ENCODE data around the gene MRPL52. TPM values are rescaled to one million over a fixed set of nuclear protein-coding genes. Genes with fewer than 3 reads are reported as not detected.

Gene MRPL52
- total RNA-seq, 1 experiment from 2014 or later: 180 TPM

DNA sequence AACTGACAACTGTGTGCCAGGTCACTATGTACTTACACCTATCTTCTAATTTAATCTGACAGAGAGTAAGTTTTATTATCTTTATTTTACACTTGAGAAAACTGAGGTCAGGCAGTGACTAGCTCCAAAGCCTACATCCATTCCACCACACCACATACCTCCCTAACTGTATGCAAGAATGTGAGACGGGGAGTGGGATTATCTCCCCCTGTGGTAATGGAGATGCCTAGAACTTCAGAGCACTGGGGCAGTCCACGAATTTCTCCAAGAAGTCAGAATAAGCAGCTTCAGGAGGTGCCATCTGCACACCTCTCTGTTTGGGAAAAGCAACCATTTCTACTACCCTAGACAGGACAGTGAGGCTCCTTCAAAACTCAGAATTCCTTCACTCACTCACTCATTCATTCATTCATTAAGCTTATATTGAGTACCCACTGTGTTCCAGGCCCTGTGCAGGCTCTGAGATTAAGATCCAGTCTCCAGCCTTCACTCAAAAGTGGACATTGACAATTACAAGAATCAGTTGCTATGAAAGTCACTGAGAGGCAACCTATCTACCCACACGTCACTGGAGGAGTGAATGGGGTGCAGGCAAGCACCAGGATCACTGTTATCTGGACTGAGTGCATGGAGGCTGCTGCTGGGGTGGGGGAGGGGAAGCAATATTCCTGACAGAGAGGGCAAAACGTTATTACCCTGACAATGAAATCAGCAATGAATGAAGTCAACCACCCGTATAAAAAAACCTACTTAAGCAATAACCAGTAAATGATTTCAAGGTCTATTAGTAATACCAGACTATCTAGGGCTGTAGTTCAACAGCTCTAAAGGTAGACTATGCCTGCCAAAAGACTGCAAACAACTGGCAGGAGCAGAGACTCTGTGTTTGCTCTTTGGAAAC, 32.4 kb upstream of the MRPL52 start:
- Histone ChIP-seq H4K20me1 (ENCODE audit: low read length) (no peaks in the 10 kb centered on the region), H3K4me3 (ENCODE audit: low read length) (no peak overlapping the region), H3F3A (ENCODE audit: low read length, unreplicated experiment) (no peaks in the 10 kb centered on the region), H3K9me3 (ENCODE audit: low read length) (no peaks in the 10 kb centered on the region), H3K4me2 (ENCODE audit: low read length) (no peak overlapping the region), H3K79me2 (ENCODE audit: low read length) (no peaks in the 10 kb centered on the region), H3K27ac (ENCODE audit: low read length) (no peak overlapping the region), H3K9ac (ENCODE audit: low read length) (no peak overlapping the region), H3K36me3 (ENCODE audit: low read depth, low read length) (no peaks in the 10 kb centered on the region), H2AFZ (ENCODE audit: low read length) (no peak overlapping the region), H3K4me1 (ENCODE audit: insufficient read depth, low read length) (no peaks in the 10 kb centered on the region), H3K27me3 (ENCODE audit: low read length) (no peaks in the 10 kb centered on the region), H3K9me2 (replicated peaks; ENCODE audit: low read length) (no peaks in the 10 kb centered on the region)
- no TSS peak for BruUV-seq (replicated peaks)
- DNase-seq (no peak), ATAC-seq (no peak)
- ChIA-PET CTCF (no interaction called here), POLR2A (ENCODE audit: unreplicated experiment) (no interaction called here)
- intact Hi-C loops (cut with micrococcal nuclease): no loop called here
- TF ChIP-seq EZH2phosphoT487 (IDR thresholded peaks at IDR 0.05; ENCODE audit: borderline replicate concordance, low read length) (no peak), EZH2 (IDR thresholded peaks at IDR 0.05; ENCODE audit: low read length, unreplicated experiment) (no peak), CTCF (conservative IDR thresholded peaks at IDR 0.05; ENCODE audit: low read depth, low read length) (no peak)

DNA sequence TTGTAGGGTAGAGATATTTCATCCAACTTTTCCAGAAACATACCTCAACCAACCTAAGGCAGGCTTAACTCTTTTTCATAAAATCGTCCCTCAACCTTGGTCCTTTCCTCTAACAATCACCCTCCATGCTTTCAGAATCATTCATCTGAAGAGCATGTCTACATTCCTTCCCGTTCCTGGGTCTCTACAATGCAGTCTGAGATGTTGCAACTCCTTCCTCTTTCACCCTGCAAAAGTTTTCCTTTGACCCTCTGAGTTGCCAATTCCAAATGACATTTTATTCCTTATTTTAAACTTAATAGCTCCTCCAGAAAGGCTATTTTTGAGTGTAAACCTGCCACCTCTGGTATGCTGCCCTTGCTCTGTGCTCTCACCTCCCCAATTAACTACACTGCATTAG, 31.2 kb upstream of the MRPL52 start:
- ATAC-seq: no peak
- H2AFZ ChIP-seq (ENCODE audit: low read length): no peak overlapping the region
- no peaks in the 10 kb centered on the region for H3K9me3 ChIP-seq (ENCODE audit: low read length)
- H3K27me3 ChIP-seq (ENCODE audit: low read length): no peaks in the 10 kb centered on the region
- no peaks in the 10 kb centered on the region for H3K36me3 ChIP-seq (ENCODE audit: low read depth, low read length)
- no peaks in the 10 kb centered on the region for H3F3A ChIP-seq (ENCODE audit: low read length, unreplicated experiment)
- no peak overlapping the region for H3K4me2 ChIP-seq (ENCODE audit: low read length)
- no peak for DNase-seq
- no peaks in the 10 kb centered on the region for H3K79me2 ChIP-seq (ENCODE audit: low read length)
- intact Hi-C loops (cut with micrococcal nuclease): no loop called here
- no TSS peak for BruUV-seq (replicated peaks)
- TF ChIP-seq EZH2phosphoT487 (IDR thresholded peaks at IDR 0.05; ENCODE audit: borderline replicate concordance, low read length): no peak
- TF ChIP-seq EZH2 (IDR thresholded peaks at IDR 0.05; ENCODE audit: low read length, unreplicated experiment): no peak
- no peak for TF ChIP-seq CTCF (conservative IDR thresholded peaks at IDR 0.05; ENCODE audit: low read depth, low read length)
- CTCF ChIA-PET: no interaction called here
- POLR2A ChIA-PET (ENCODE audit: unreplicated experiment): no interaction called here
- no peak overlapping the region for H3K9ac ChIP-seq (ENCODE audit: low read length)
- no peak overlapping the region for H3K4me3 ChIP-seq (ENCODE audit: low read length)
- no peaks in the 10 kb centered on the region for H4K20me1 ChIP-seq (ENCODE audit: low read length)
- no peak overlapping the region for H3K27ac ChIP-seq (ENCODE audit: low read length)
- no peaks in the 10 kb centered on the region for H3K9me2 ChIP-seq (replicated peaks; ENCODE audit: low read length)
- no peaks in the 10 kb centered on the region for H3K4me1 ChIP-seq (ENCODE audit: insufficient read depth, low read length)

GRCh38 chr14:22800346-22800745, 29.3 kb upstream of the MRPL52 start:
- ChIA-PET CTCF (no interaction called here), POLR2A (ENCODE audit: unreplicated experiment) (no interaction called here)
- no peaks in the 10 kb centered on the region for H3K79me2 ChIP-seq (ENCODE audit: low read length)
- ATAC-seq (no peak), DNase-seq (no peak)
- H3K9me3 ChIP-seq (ENCODE audit: low read length): no peaks in the 10 kb centered on the region
- H3K9ac ChIP-seq (ENCODE audit: low read length): no peak overlapping the region
- H3K27me3 ChIP-seq (ENCODE audit: low read length): no peaks in the 10 kb centered on the region
- no peak for TF ChIP-seq CTCF (conservative IDR thresholded peaks at IDR 0.05; ENCODE audit: low read depth, low read length)
- TF ChIP-seq EZH2 (IDR thresholded peaks at IDR 0.05; ENCODE audit: low read length, unreplicated experiment): no peak
- no peak for TF ChIP-seq EZH2phosphoT487 (IDR thresholded peaks at IDR 0.05; ENCODE audit: borderline replicate concordance, low read length)
- no TSS peak for BruUV-seq (replicated peaks)
- no peaks in the 10 kb centered on the region for H3K9me2 ChIP-seq (replicated peaks; ENCODE audit: low read length)
- no peak overlapping the region for H3K4me3 ChIP-seq (ENCODE audit: low read length)
- H3K27ac ChIP-seq (ENCODE audit: low read length): no peak overlapping the region
- no peaks in the 10 kb centered on the region for H3K36me3 ChIP-seq (ENCODE audit: low read depth, low read length)
- H3K4me2 ChIP-seq (ENCODE audit: low read length): no peak overlapping the region
- no peaks in the 10 kb centered on the region for H3K4me1 ChIP-seq (ENCODE audit: insufficient read depth, low read length)
- H4K20me1 ChIP-seq (ENCODE audit: low read length): no peaks in the 10 kb centered on the region
- intact Hi-C loops (cut with micrococcal nuclease): no loop called here
- H3F3A ChIP-seq (ENCODE audit: low read length, unreplicated experiment): no peaks in the 10 kb centered on the region
- no peak overlapping the region for H2AFZ ChIP-seq (ENCODE audit: low read length)

Data from PC-3 (cell line).